RWPE1 (cell line): Measurements from ENCODE around the gene PCDHB8.
"Not testable (repeated sequence)": the region's sequence is repeated elsewhere in the genome, so short reads cannot be mapped to it uniquely, and the experiment has no call there.

Experiments used
- CTCF ChIA-PET: fragments of 350-600 bp; sonication (Branson Sonifier 250); formaldehyde crosslinking; extraction: SDS; loops from one replicate; lab custom pipeline; 2021; lab: Yijun Ruan, JAX
- POLR2A ChIA-PET: fragments of 400-600 bp; formaldehyde crosslinking; extraction: SDS; loops from one replicate; lab custom pipeline; 2020; ENCODE audit warnings: antibody characterized with exemption; ENCODE audit not compliant: low non-redundant PET; lab: Yijun Ruan, JAX
- DNase-seq: peaks from one replicate; pipeline ENCODE4 v3.0.0; 2012; ENCODE audit warnings: low spot score
- H3K27ac ChIP-seq: fragments of 450-650 bp; 2 replicates; pipeline ENCODE4 v1.5.1; 2017
- TF ChIP-seq, protein P1 (sequence below): fragments of 450-650 bp; conservative IDR thresholded peaks from 2 replicates; pipeline ENCODE4 v1.5.1; 2017; ENCODE audit warnings: low read depth, mild to moderate bottlenecking

PCDHB8 gene

DNA sequence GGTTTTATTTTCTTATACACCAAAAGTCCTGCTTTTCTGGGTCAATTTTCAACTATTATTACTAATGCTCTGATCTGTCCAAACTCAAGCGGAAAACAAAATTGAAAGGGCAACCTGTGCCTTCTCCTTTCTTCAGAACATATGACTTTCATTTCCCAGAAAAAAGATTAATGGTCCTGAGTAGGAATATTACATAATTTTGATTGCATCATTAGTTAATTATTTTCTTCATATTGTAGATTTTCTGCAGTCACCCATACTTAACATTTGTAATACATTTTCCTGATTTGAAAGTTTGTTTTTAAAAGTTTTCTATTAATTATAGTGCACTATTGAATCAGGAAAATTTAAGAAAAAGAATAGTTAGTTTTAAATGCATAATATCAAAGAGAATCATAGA lies 1.7 kb upstream of the PCDHB8 start:
- CTCF ChIA-PET = no interaction called here

DNA sequence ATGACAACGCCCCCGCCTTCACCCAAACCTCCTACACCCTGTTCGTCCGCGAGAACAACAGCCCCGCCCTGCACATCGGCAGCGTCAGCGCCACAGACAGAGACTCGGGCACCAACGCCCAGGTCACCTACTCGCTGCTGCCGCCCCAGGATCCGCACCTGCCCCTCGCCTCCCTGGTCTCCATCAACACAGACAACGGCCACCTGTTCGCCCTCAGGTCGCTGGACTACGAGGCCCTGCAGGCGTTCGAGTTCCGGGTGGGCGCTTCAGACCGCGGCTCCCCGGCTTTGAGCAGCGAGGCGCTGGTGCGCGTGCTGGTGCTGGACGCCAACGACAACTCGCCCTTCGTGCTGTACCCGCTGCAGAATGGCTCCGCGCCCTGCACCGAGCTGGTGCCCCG lies 1.8 kb downstream of the PCDHB8 start:
- POLR2A ChIA-PET, H3K27ac ChIP-seq, DNase-seq, CTCF ChIA-PET: not testable (repeated sequence)

More for the DNA sequence above, 1.7 kb upstream of the PCDHB8 start:
- TF ChIP-seq, protein P1, sequence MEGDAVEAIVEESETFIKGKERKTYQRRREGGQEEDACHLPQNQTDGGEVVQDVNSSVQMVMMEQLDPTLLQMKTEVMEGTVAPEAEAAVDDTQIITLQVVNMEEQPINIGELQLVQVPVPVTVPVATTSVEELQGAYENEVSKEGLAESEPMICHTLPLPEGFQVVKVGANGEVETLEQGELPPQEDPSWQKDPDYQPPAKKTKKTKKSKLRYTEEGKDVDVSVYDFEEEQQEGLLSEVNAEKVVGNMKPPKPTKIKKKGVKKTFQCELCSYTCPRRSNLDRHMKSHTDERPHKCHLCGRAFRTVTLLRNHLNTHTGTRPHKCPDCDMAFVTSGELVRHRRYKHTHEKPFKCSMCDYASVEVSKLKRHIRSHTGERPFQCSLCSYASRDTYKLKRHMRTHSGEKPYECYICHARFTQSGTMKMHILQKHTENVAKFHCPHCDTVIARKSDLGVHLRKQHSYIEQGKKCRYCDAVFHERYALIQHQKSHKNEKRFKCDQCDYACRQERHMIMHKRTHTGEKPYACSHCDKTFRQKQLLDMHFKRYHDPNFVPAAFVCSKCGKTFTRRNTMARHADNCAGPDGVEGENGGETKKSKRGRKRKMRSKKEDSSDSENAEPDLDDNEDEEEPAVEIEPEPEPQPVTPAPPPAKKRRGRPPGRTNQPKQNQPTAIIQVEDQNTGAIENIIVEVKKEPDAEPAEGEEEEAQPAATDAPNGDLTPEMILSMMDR = no peak
- no peak overlapping the region for H3K27ac ChIP-seq
- POLR2A ChIA-PET = no interaction called here
- DNase-seq = no peak

DNA sequence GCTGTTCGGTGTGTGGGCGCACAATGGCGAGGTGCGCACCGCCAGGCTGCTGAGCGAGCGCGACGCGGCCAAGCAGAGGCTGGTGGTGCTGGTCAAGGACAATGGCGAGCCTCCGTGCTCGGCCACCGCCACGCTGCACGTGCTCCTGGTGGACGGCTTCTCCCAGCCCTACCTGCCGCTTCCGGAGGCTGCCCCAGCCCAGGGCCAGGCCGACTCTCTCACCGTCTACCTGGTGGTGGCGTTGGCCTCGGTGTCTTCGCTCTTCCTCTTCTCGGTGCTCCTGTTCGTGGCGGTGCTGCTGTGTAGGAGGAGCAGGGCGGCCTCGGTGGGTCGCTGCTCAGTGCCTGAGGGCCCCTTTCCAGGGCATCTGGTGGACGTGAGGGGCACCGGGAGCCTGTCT lies 2.3 kb downstream of the PCDHB8 start:
- H3K27ac ChIP-seq, CTCF ChIA-PET, POLR2A ChIA-PET, DNase-seq: not testable (repeated sequence)

DNA sequence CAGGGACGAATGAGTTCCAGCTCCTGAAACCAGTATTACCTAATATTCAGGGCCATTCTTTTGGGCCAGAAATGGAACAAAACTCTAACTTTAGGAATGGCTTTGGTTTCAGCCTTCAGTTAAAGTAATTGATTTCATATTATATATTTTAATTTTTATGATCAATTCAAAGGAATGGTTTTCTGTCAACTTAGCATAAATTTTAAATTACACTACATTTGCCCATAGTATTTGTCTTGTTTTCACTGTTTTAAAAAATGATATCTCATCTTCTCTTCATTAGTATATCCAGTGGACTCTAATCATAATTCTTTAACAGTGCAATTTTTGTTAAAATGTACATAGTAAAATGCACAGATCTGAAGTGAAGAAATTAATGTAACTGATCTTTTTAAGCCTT lies 2.7 kb downstream of the PCDHB8 start:
- no peak overlapping the region for H3K27ac ChIP-seq
- POLR2A ChIA-PET = no interaction called here
- TF ChIP-seq, protein P1 = no peak
- no peak for DNase-seq
- CTCF ChIA-PET = interaction anchor here (0.5 kb wide), 1 partner anchor 65 kb away, joined by 3 read pairs; no protein-coding TSS in a partner anchor

DNA sequence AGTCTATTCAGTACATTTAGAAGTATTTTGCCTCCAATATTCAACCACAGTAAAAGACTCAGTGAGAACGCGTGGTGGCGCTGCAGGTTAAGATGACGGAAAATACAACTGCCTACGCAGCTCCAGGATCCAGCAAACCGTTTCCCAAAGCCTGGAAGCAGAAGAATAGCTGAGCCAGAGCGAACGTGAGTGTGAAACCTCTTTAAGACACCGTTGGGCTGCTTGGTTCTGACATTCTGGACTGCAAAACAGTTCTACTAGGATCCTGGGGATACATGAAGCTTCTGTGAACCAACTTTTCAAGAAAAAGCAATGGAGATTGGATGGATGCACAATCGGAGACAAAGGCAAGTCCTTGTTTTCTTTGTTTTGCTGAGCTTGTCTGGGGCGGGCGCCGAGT lies 4.7 kb downstream of the PCDHB8 start, which contains the start of gene PCDHB16:
Gene PCDHB16, plus strand, starts transcription at position 140 of the 400 bp plus-strand sequence. Its CDS starts 173 bp downstream, at position 313.
- ChIA-PET CTCF (interaction anchor here (0.5 to 0.8 kb wide), 3 partner anchors 8 to 139 kb away, joined by 3 to 7 read pairs (median 4); partner anchors contain the start of gene TAF7), POLR2A (no interaction called here)
- H3K27ac ChIP-seq = no peak within 1 kb of the TSS
- DNase-seq = no peak
- TF ChIP-seq, protein P1 = peak; percentile 30

DNA sequence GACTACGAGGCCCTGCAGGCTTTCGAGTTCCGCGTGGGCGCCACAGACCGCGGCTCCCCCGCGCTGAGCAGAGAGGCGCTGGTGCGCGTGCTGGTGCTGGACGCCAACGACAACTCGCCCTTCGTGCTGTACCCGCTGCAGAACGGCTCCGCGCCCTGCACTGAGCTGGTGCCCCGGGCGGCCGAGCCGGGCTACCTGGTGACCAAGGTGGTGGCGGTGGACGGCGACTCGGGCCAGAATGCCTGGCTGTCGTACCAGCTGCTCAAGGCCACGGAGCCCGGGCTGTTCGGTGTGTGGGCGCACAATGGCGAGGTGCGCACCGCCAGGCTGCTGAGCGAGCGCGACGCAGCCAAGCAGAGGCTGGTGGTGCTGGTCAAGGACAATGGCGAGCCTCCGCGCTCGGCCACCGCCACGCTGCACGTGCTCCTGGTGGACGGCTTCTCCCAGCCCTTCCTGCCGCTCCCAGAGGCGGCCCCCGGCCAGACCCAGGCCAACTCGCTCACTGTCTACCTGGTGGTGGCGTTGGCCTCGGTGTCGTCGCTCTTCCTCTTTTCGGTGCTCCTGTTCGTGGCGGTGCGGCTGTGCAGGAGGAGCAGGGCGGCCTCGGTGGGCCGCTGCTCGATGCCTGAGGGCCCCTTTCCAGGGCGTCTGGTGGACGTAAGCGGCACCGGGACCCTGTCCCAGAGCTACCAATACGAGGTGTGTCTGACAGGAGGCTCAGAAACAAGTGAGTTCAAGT lies 6.7 kb downstream of the PCDHB8 start:
- CTCF ChIA-PET, H3K27ac ChIP-seq, POLR2A ChIA-PET, DNase-seq: not testable (repeated sequence)

DNA sequence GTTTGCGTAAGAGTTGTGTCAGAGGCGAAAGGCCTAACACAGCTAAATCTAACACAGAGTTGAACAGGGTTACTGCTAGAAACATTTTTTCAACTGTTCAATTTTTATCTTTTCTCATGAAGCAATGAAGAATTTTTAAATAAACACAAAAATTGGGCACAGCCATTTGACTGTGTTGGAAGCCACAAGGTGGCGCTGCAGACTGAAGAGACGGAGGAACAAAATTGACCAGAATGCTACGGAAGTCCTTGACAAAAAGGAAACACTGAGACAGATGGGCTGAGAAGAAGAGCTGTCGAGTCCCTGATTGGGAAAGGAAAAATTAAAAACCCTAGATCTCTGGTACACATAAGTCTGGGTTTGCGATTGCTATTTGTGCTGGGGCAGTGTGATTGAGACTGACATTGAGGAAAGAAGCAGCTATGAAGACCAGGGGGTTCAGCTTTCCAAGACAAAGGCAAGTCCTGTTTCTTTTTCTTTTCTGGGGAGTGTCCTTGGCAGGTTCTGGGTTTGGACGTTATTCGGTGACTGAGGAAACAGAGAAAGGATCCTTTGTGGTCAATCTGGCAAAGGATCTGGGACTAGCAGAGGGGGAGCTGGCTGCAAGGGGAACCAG lies 9.4 kb downstream of the PCDHB8 start, which contains the start of gene PCDHB9:
Gene PCDHB9, plus strand, starts transcription at position 265 of the 616 bp plus-strand sequence. Its CDS starts 158 bp downstream, at position 423.
- POLR2A ChIA-PET = no interaction called here
- no peak within 1 kb of the TSS for H3K27ac ChIP-seq
- no peak for DNase-seq
- TF ChIP-seq, protein P1 = peak; percentile 68
- CTCF ChIA-PET = interaction anchor here (0.5 to 1.9 kb wide), 9 partner anchors 10 to 231 kb away, joined by 3 to 7 read pairs (median 3); partner anchors contain the start of gene PCDHGB7

DNA sequence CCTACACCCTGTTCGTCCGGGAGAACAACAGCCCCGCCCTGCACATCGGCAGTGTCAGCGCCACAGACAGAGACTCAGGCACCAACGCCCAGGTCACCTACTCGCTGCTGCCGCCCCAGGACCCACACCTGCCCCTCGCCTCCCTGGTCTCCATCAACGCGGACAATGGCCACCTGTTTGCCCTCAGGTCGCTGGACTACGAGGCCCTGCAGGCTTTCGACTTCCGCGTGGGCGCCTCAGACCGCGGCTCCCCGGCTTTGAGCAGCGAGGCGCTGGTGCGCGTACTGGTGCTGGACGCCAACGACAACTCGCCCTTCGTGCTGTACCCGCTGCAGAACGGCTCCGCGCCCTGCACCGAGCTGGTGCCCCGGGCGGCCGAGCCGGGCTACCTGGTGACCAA lies 11.1 kb downstream of the PCDHB8 start:
- DNase-seq, CTCF ChIA-PET, H3K27ac ChIP-seq, POLR2A ChIA-PET: not testable (repeated sequence)

DNA sequence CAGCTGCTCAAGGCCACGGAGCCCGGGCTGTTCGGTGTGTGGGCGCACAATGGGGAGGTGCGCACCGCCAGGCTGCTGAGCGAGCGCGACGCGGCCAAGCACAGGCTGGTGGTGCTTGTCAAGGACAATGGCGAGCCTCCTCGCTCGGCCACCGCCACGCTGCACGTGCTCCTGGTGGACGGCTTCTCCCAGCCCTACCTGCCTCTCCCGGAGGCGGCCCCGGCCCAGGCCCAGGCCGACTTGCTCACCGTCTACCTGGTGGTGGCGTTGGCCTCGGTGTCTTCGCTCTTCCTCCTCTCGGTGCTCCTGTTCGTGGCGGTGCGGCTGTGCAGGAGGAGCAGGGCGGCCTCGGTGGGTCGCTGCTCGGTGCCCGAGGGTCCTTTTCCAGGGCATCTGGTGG lies 11.5 kb downstream of the PCDHB8 start:
- POLR2A ChIA-PET, CTCF ChIA-PET, DNase-seq, H3K27ac ChIP-seq: not testable (repeated sequence)
